ENCODE measurements around the gene WDR1.

WDR1 gene

DNA sequence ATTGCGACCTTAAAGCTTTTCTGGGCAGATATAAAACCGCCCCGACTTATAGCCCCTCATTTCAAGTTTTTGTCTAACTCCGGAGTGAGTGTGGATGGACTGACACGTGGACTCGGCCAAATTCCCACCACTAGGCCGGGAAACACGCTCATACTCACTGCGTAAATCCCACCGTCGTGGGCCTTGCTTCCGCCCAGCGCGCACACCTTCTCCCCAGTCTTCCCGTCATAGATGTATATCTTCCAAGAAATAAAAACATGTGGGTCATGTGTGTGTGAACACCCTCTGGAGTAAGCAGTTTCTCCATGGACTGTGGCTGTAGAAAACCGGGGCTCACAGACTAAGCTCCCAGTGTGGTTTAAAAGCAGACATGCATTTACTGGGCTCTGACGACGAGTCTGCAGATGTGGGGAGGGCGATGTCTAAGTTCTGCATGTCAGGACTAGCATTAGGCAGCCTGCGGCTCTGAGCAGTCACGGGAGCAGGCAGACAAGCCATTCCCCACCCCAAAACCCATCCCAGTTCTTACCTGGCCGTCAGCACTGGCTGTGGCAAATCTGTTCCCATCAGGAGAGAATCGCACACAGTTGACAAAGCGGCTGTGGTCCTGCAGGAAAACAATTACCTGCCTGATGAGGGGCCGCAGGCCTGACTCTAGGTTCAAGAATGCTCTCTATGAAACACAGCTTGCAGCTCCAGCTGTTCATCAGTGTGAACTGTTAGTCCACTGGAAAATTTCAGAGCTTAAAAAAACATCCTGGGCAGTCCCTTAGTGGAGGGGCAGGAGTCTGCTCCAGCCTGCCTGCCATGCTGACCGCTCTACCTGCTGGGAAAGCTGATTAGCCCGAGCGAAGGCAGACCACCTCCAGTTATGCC, 28.2 kb downstream of the WDR1 start:
- Histone ChIP-seq H3K4me3 (ENCODE audit: low read depth, low read length) (no peak overlapping the region), H3K9ac (ENCODE audit: low read depth, low read length) (no peak overlapping the region), H3K4me1 (ENCODE audit: control insufficient read depth, insufficient read depth, low read length) (no peaks in the 10 kb centered on the region; the same call in 1 of the 2 replicates), H3K27me3 (ENCODE audit: control insufficient read depth, insufficient read depth, low read length) (no peaks in the 10 kb centered on the region), H3K27ac (ENCODE audit: low read depth, low read length) (no peak overlapping the region), H3K36me3 (ENCODE audit: control insufficient read depth, insufficient read depth, low read length) (peaks cover 99% of the 10 kb centered on the region), H3K9me3 (ENCODE audit: control insufficient read depth, insufficient read depth, low read length) (no peaks in the 10 kb centered on the region)

GRCh38 chr4:10087152-10087791, 29.3 kb downstream of the WDR1 start:
- Histone ChIP-seq H3K4me3 (ENCODE audit: low read depth, low read length) (no peak overlapping the region), H3K9me3 (ENCODE audit: control insufficient read depth, insufficient read depth, low read length) (no peaks in the 10 kb centered on the region), H3K36me3 (ENCODE audit: control insufficient read depth, insufficient read depth, low read length) (peaks cover 100% of the 10 kb centered on the region), H3K9ac (ENCODE audit: low read depth, low read length) (no peak overlapping the region), H3K27me3 (ENCODE audit: control insufficient read depth, insufficient read depth, low read length) (no peaks in the 10 kb centered on the region), H3K4me1 (ENCODE audit: control insufficient read depth, insufficient read depth, low read length) (no peaks in the 10 kb centered on the region), H3K27ac (ENCODE audit: low read depth, low read length) (no peak overlapping the region)

DNA sequence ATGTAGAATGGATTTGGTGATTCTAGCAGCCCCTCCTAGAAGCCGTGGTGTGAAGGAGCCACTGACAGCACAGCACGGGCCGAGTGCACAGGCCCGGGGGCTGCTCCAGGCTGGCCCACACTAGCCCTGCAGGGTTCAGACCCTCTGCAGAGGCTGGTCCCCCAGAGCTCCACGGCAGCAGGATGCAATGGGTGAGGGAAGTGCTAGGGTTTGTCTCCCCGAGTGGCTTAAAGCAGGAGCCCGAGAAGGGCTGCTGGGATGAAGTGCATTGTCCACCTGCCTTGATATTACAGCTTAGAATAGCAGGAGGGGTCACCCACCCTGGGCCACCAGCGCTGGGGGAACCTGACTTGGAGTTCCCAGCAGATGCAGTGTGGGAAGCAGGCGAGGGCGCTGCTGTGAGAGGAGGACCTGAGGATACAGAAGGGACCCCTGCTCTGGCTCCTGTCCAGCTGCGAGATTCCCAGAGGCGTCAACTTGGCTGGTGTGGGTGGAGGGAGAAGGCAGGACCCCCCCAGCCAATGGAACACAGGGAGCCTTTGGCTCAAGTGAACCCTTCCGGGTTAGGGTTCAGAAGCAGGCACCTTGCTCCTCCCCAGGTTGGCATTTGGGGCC, 30.0 kb downstream of the WDR1 start:
- H3K36me3 ChIP-seq (ENCODE audit: control insufficient read depth, insufficient read depth, low read length): peaks cover 100% of the 10 kb centered on the region
- H3K4me3 ChIP-seq (ENCODE audit: low read depth, low read length): no peak overlapping the region
- no peak overlapping the region for H3K27ac ChIP-seq (ENCODE audit: low read depth, low read length)
- H3K9ac ChIP-seq (ENCODE audit: low read depth, low read length): no peak overlapping the region
- H3K9me3 ChIP-seq (ENCODE audit: control insufficient read depth, insufficient read depth, low read length): no peaks in the 10 kb centered on the region
- H3K27me3 ChIP-seq (ENCODE audit: control insufficient read depth, insufficient read depth, low read length): no peaks in the 10 kb centered on the region
- no peaks in the 10 kb centered on the region for H3K4me1 ChIP-seq (ENCODE audit: control insufficient read depth, insufficient read depth, low read length)

DNA sequence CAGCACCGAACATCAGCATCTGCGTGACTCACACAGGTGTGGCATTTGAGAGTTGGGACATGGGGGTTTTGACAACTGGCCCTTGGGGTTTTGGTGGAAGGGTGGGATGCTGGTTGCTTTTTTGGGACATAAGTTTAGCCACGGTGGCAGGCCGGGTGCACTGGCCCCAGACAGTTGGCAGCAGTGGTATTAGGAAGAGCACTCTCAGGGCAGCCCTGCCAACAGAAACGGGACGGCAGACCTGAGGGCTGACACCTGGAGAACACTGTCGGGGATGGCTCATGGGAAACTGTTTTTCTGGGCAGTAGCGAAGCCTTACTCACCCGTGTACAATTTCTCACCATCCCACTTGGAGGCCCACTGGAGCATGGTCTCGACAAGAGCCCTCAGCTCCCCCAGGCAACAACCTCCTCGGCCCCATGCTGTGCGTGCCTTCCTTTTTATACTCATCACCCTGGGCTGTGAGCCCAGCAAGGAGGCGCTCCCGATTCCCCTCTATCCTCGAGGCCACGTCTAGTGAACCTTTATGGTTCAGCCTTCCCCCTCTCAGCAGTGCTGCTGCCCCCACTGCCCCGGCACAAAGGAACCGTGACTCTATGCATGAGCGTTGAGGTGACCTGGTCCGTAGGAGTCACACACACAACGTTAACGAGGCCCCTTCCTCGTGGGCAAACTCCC, 30.6 kb downstream of the WDR1 start:
- H3K27ac ChIP-seq (ENCODE audit: low read depth, low read length): no peak overlapping the region
- H3K4me3 ChIP-seq (ENCODE audit: low read depth, low read length): no peak overlapping the region
- no peaks in the 10 kb centered on the region for H3K4me1 ChIP-seq (ENCODE audit: control insufficient read depth, insufficient read depth, low read length)
- no peak overlapping the region for H3K9ac ChIP-seq (ENCODE audit: low read depth, low read length)
- no peaks in the 10 kb centered on the region for H3K27me3 ChIP-seq (ENCODE audit: control insufficient read depth, insufficient read depth, low read length)
- H3K9me3 ChIP-seq (ENCODE audit: control insufficient read depth, insufficient read depth, low read length): no peaks in the 10 kb centered on the region
- H3K36me3 ChIP-seq (ENCODE audit: control insufficient read depth, insufficient read depth, low read length): peaks cover 99% of the 10 kb centered on the region

GRCh38 chr4:10085386-10085785, 31.2 kb downstream of the WDR1 start:
- H3K4me1 ChIP-seq (ENCODE audit: control insufficient read depth, insufficient read depth, low read length): no peaks in the 10 kb centered on the region
- H3K27ac ChIP-seq (ENCODE audit: low read depth, low read length): no peak overlapping the region
- no peak overlapping the region for H3K4me3 ChIP-seq (ENCODE audit: low read depth, low read length)
- H3K9me3 ChIP-seq (ENCODE audit: control insufficient read depth, insufficient read depth, low read length): no peaks in the 10 kb centered on the region
- no peak overlapping the region for H3K9ac ChIP-seq (ENCODE audit: low read depth, low read length)
- H3K27me3 ChIP-seq (ENCODE audit: control insufficient read depth, insufficient read depth, low read length): no peaks in the 10 kb centered on the region
- peaks cover 99% of the 10 kb centered on the region for H3K36me3 ChIP-seq (ENCODE audit: control insufficient read depth, insufficient read depth, low read length)

DNA sequence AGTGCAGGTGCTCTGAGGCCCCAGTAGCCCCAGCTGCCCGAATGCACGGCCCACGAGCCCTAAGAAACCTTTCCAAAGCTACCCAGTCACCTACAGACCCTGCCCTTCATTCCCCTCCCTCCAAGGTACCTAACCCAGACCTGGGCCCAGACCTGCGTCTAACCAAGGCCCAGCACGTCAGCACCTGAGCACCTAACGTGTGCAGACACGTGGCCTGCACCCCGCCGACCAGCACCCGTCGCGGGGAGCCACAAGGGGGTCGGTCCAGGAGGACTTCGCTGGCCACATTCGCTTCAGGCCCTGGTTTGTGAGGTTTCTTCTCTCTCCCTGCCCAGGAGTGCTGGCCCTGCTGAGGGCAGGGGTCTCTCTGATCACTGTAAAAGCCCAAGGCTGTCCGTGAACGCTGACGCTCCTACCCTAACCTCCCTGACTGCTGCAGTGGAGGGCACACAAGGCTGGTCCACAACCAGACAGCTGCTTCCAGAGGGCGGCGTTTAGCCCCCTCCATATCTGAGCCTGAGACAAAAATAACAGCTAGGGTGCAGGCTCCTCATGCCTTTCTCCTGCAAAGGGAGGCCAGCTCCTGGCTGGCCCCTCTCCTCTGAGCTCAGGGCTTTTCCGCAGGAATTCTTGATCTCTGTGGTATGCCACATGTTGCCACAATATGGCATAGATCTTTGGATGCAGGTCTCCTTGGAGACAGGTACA, 31.8 kb downstream of the WDR1 start:
- H3K27me3 ChIP-seq (ENCODE audit: control insufficient read depth, insufficient read depth, low read length): no peaks in the 10 kb centered on the region
- no peak overlapping the region for H3K4me3 ChIP-seq (ENCODE audit: low read depth, low read length)
- no peak overlapping the region for H3K9ac ChIP-seq (ENCODE audit: low read depth, low read length)
- no peak overlapping the region for H3K27ac ChIP-seq (ENCODE audit: low read depth, low read length)
- peaks cover 99% of the 10 kb centered on the region for H3K36me3 ChIP-seq (ENCODE audit: control insufficient read depth, insufficient read depth, low read length)
- H3K4me1 ChIP-seq (ENCODE audit: control insufficient read depth, insufficient read depth, low read length): no peaks in the 10 kb centered on the region
- H3K9me3 ChIP-seq (ENCODE audit: control insufficient read depth, insufficient read depth, low read length): no peaks in the 10 kb centered on the region

DNA sequence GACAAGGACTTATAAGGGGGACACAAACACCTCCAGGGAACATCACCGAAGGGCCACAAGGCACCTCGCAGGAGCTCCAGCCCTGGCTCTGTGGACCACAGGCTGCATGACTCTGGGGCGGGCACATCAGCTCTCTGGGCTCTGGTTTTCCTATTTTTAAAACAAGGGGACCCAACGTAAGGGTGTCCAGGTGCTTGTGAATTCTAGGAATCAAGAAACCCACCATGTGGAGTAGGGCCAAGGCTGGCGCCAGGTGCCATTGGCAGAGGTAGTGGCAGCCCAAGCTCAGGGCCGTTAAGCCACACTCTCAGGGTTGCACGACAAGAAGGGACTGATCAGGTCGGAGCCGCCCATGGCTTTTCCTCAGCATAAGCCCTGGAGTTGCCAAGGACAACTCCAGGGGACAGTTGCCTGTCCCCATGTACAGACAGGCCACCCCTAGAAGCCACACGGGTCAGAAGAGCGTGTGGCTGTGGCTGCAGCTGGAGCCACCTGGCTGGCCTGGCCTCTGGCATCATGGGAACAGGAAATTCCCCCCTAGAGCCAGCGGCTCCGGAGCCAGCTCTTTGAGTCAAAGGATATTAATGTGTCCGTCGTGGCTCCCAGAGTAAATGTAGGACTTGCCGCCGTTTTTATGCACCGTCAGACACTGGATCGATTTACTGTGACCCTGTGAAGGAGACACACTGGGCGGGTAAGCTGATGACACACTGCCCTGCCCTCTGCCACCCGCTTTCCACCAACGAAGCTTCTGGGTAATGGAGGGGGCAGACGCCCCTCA, 32.5 kb downstream of the WDR1 start:
- no peaks in the 10 kb centered on the region for H3K27me3 ChIP-seq (ENCODE audit: control insufficient read depth, insufficient read depth, low read length)
- no peaks in the 10 kb centered on the region for H3K4me1 ChIP-seq (ENCODE audit: control insufficient read depth, insufficient read depth, low read length)
- H3K36me3 ChIP-seq (ENCODE audit: control insufficient read depth, insufficient read depth, low read length): peaks cover 99% of the 10 kb centered on the region
- no peaks in the 10 kb centered on the region for H3K9me3 ChIP-seq (ENCODE audit: control insufficient read depth, insufficient read depth, low read length)
- H3K4me3 ChIP-seq (ENCODE audit: low read depth, low read length): no peak overlapping the region
- H3K9ac ChIP-seq (ENCODE audit: low read depth, low read length): no peak overlapping the region
- H3K27ac ChIP-seq (ENCODE audit: low read depth, low read length): no peak overlapping the region

- H3K9ac ChIP-seq (ENCODE audit: low read depth, low read length): no peak overlapping the region
- no peak overlapping the region for H3K4me3 ChIP-seq (ENCODE audit: low read depth, low read length)
- peaks cover 99% of the 10 kb centered on the region for H3K36me3 ChIP-seq (ENCODE audit: control insufficient read depth, insufficient read depth, low read length)
- no peak overlapping the region for H3K27ac ChIP-seq (ENCODE audit: low read depth, low read length)
- H3K27me3 ChIP-seq (ENCODE audit: control insufficient read depth, insufficient read depth, low read length): no peaks in the 10 kb centered on the region
- H3K4me1 ChIP-seq (ENCODE audit: control insufficient read depth, insufficient read depth, low read length): no peaks in the 10 kb centered on the region
- no peaks in the 10 kb centered on the region for H3K9me3 ChIP-seq (ENCODE audit: control insufficient read depth, insufficient read depth, low read length)
Observed at GRCh38 chr4:10083331-10083771, 33.2 kb downstream of the WDR1 start.

DNA sequence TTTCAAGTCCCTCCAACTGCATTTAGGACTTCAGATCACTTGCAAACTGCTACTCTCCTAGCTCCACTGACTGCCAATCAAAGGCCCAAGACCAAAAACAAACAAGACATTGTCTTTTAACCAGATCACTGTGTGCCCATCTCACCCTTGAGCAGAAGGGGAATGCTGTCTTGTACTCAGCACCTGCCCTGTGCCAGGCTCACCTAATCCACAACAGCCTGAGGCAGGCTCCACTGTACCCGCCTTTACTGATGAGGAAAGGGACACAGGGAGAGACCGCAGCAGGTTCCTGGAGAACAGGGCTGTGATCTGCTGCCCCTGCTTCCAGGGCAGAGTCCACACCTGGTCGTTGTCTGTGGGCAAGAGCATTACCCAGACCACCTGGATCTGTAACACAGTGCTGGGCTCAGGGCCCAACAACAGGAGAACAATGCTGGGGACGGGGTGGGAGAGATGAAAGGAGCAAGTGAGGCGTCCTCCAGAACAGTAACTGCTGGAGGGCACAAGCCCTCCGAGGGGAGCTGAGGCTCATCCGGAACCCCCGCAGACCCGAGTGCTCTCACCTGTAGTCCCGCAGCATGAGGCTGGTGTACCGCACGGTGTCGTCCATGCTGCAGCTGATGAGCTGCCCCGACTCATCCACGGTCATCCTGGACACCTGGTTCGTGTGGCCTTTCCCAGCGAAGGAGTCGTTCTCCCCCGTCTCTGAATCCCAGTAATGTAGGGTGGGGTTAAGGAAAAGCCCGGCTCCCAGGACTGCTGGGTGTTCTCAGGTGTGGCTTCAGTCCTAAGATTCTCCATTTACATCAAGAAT, 33.9 kb downstream of the WDR1 start:
- Histone ChIP-seq H3K36me3 (ENCODE audit: control insufficient read depth, insufficient read depth, low read length) (peaks cover 99% of the 10 kb centered on the region), H3K9ac (ENCODE audit: low read depth, low read length) (no peak overlapping the region), H3K9me3 (ENCODE audit: control insufficient read depth, insufficient read depth, low read length) (no peaks in the 10 kb centered on the region), H3K4me1 (ENCODE audit: control insufficient read depth, insufficient read depth, low read length) (no peaks in the 10 kb centered on the region), H3K27me3 (ENCODE audit: control insufficient read depth, insufficient read depth, low read length) (no peaks in the 10 kb centered on the region), H3K27ac (ENCODE audit: low read depth, low read length) (no peak overlapping the region), H3K4me3 (ENCODE audit: low read depth, low read length) (no peak overlapping the region)
